HepG2 (cell line): ENCODE results near the gene CHRNG. TPM values are rescaled to one million over a fixed set of nuclear protein-coding genes. Genes with fewer than 3 reads are reported as not detected.

ENCODE experiments used
- ATAC-seq: fragments of 200-7000 bp; cut with Tn5 transposase; 3 replicates; pipeline ENCODE4 v1.9.1; 2020; ENCODE audit warnings: mild to moderate bottlenecking, moderate library complexity
- BruUV-seq: library from RNA; stranded (reverse); fragments of 400-500 nt; replicated peaks from 2 replicates; lab custom pipeline; 2021; lab: Mats Ljungman, UMichigan
- CTCF ChIA-PET: fragments of 300-600 bp; formaldehyde crosslinking; extraction: SDS; loops from one replicate; lab custom pipeline; 2021; ENCODE audit warnings: low total read pairs, inconsistent platforms, low intra/inter-chr PET ratio; lab: Yijun Ruan, JAX
- POLR2A ChIA-PET: fragments of 350-600 bp; sonication (Branson Sonifier 250); formaldehyde crosslinking; loops from one replicate; lab custom pipeline; 2020; ENCODE audit warnings: antibody characterized with exemption, inconsistent platforms; lab: Yijun Ruan, JAX
- DNase-seq: peaks from one replicate; pipeline ENCODE4 v3.0.0-alpha.2; 2015; ENCODE audit warnings: low spot score
- FAIRE-seq: peaks from 3 replicates; lab custom pipeline; 2011; peaks lifted over from hg19 to GRCh38; lab: Jason Lieb, UNC
- H2AFZ ChIP-seq: one replicate; pipeline ENCODE4 v1.6.1; 2011; ENCODE audit warnings: low read length, inconsistent platforms
- H3K27ac ChIP-seq: fragments of 300-600 bp; 3 replicates; pipeline ENCODE4 v1.8.0; 2011; ENCODE audit warnings: mixed run types, mild to moderate bottlenecking, mixed read lengths, low read length, inconsistent platforms; ENCODE audit not compliant: insufficient read depth; ENCODE audit errors: extremely low read length
- H3K27me3 ChIP-seq, 2 experiments: fragments of 200-600 bp in 1 of 2; 2 replicates in 1 of 2; 3 replicates in 1 of 2; pipeline versions ENCODE4 v1.6.0 to v1.8.0; 2011; ENCODE audit warnings: low read length in 2 of 2, mild to moderate bottlenecking in 2 of 2, moderate library complexity in 2 of 2, inconsistent platforms in 1 of 2; ENCODE audit not compliant: insufficient read depth in 2 of 2, control insufficient read depth in 1 of 2
- H3K36me3 ChIP-seq, 2 experiments: fragments of 200-600 bp in 1 of 2; replicated peaks in 1 of 2; 2 replicates in 1 of 2; 3 replicates in 1 of 2; pipeline versions ENCODE4 v1.5.1 to v1.8.0; 2011; ENCODE audit warnings: low read length in 2 of 2, inconsistent platforms in 1 of 2; ENCODE audit not compliant: insufficient read depth in 2 of 2, control insufficient read depth in 1 of 2
- H3K4me1 ChIP-seq: 2 replicates; pipeline ENCODE4 v1.5.1; 2012; ENCODE audit warnings: low read length, inconsistent platforms; ENCODE audit not compliant: insufficient read depth
- H3K4me2 ChIP-seq: 2 replicates; pipeline ENCODE4 v1.6.0; 2011; ENCODE audit warnings: low read depth, low read length, inconsistent platforms
- H3K4me3 ChIP-seq, 3 experiments: fragments of 200-600 bp in 1 of 3; sonication (generic), shearing (Covaris generic) in 1 of 3; replicated peaks in 1 of 3; 2 replicates each; pipeline ENCODE4 v1.5.1; 2011 to 2016; ENCODE audit warnings: low read length in 3 of 3, inconsistent platforms in 2 of 3, low read depth in 2 of 3, mild to moderate bottlenecking in 2 of 3, control low read depth in 1 of 3, mixed read lengths in 1 of 3; ENCODE audit not compliant: insufficient read depth in 1 of 3
- H3K79me2 ChIP-seq: one replicate; pipeline ENCODE4 v1.6.1; 2011; ENCODE audit warnings: low read length, inconsistent platforms; ENCODE audit not compliant: insufficient read depth
- H3K9ac ChIP-seq: 2 replicates; pipeline ENCODE4 v1.6.0; 2011; ENCODE audit warnings: mild to moderate bottlenecking, low read depth, low read length, inconsistent platforms; ENCODE audit not compliant: insufficient read depth
- H3K9me3 ChIP-seq: 2 replicates; pipeline ENCODE4 v1.5.1; 2012; ENCODE audit warnings: mild to moderate bottlenecking, low read length
- H4K20me1 ChIP-seq: 2 replicates; pipeline ENCODE4 v1.6.0; 2011; ENCODE audit warnings: inconsistent platforms, mild to moderate bottlenecking, low read length, moderate library complexity; ENCODE audit not compliant: insufficient read depth
- BRD4 ChIP-seq: sonication (generic); formaldehyde crosslinking; IDR thresholded peaks from 2 replicates; pipeline ENCODE4 v1.4.0; 2020; ENCODE audit warnings: missing genetic modification reagents
- CBFB ChIP-seq: sonication (generic); formaldehyde crosslinking; IDR thresholded peaks from 2 replicates; pipeline ENCODE4 v1.4.0; 2020; ENCODE audit warnings: missing genetic modification reagents
- ELF3 ChIP-seq: IDR thresholded peaks from 2 replicates; pipeline ENCODE4 v1.6.1; 2016; ENCODE audit warnings: missing genetic modification reagents, missing compliant biosample characterization
- MAFF ChIP-seq: IDR thresholded peaks from 2 replicates; pipeline ENCODE4 v1.6.1; 2011; ENCODE audit warnings: low read depth, low read length, improper control_type of control experiment
- PHF5A ChIP-seq: IDR thresholded peaks from one replicate; pipeline ENCODE4 v1.6.1; 2018; ENCODE audit warnings: low read depth, missing genetic modification reagents; ENCODE audit not compliant: unreplicated experiment
- RBFOX2 ChIP-seq: fragments of 200-400 bp; formaldehyde crosslinking; IDR thresholded peaks from 2 replicates; pipeline ENCODE4 v1.6.1; 2017; ENCODE audit warnings: low read depth, mild to moderate bottlenecking, low read length
- THAP8 ChIP-seq: sonication (generic); formaldehyde crosslinking; IDR thresholded peaks from 2 replicates; pipeline ENCODE4 v1.5.1; 2020; ENCODE audit warnings: missing genetic modification reagents, mild to moderate bottlenecking, borderline replicate concordance
- TRIM22 ChIP-seq: fragments of 450-650 bp; IDR thresholded peaks from 2 replicates; pipeline ENCODE4 v1.6.1; 2017
- ZMYM3 ChIP-seq: sonication (generic); formaldehyde crosslinking; IDR thresholded peaks from 2 replicates; pipeline ENCODE4 v1.5.1; 2020; ENCODE audit warnings: mild to moderate bottlenecking, missing genetic modification reagents
- ZNF687 ChIP-seq: sonication (generic); formaldehyde crosslinking; IDR thresholded peaks from 2 replicates; pipeline ENCODE4 v1.5.1; 2020; ENCODE audit warnings: mild to moderate bottlenecking, missing genetic modification reagents, moderate library complexity
- ZNF691 ChIP-seq: sonication (generic); formaldehyde crosslinking; IDR thresholded peaks from 2 replicates; pipeline ENCODE4 v1.4.0; 2020; ENCODE audit warnings: missing genetic modification reagents, low read depth, mild to moderate bottlenecking, borderline replicate concordance
- WGBS: methylation state at CpG from one replicate; pipeline ENCODE4 v1.1.6; 2017; ENCODE audit warnings: low lambda C conversion rate; 5-methylcytosine and 5-hydroxymethylcytosine counted together
- in situ Hi-C: cut with HindIII; loops from 2 replicates; pipeline ENCODE4 v1.10.0; 2017; ENCODE audit warnings: low pct_unique_long_range_greater_than_20kb; ENCODE audit not compliant: extremely low pct_ligation_motif_present
- intact Hi-C: fragments of 100-400 bp; cut with micrococcal nuclease; formaldehyde crosslinking; loops from one replicate; pipeline ENCODE4 v1.10.0; 2022; ENCODE audit not compliant: unreplicated experiment
- polyA plus RNA-seq, 8 experiments: library from polyadenylated mRNA; depleted of rRNA in 3 of 8; stranded (reverse) in 7 of 8; unstranded in 1 of 8; fragments of >200 nt; fragmentation: Illumina TruSeq in 4 of 8; extraction: Trizol in 4 of 8; gene quantifications; 2 replicates each; pipeline versions ENCODE4 v1.2.1 to v1.2.3, GENCODE V29; 2011 to 2016; ENCODE audit warnings: low read depth in 4 of 8, missing spikeins in 1 of 8, mixed read lengths in 1 of 8; ENCODE audit not compliant: insufficient read depth in 1 of 8
- total RNA-seq, 5 experiments: library from RNA; depleted of rRNA; stranded (reverse); fragments of >200 nt; fragmentation: Illumina TruSeq; extraction: Trizol; gene quantifications; 2 replicates each; pipeline ENCODE4 v1.2.3, GENCODE V29; 2016; ENCODE audit warnings: low read depth in 1 of 5

Gene CHRNG
- total and polyA plus RNA-seq, 2 of the 13 experiments (the other 11 are each of a cell fraction or from before 2014, with no cell fraction given): not detected

- FAIRE-seq (no peak), ATAC-seq (no peak)
- no peaks in the 10 kb centered on the region for H4K20me1 ChIP-seq
- no peak overlapping the region for H2AFZ ChIP-seq
- peaks cover 28 to 80% of the 10 kb centered on the region in 2 experiments; a peak in 4 of 5 replicates for H3K27me3 ChIP-seq
- H3K4me2 ChIP-seq: no peak overlapping the region
- intact Hi-C loops: loop anchor here (10.0 kb wide), 1 partner anchor 623 kb away; no protein-coding TSS in a partner anchor
- H3K9ac ChIP-seq: no peak overlapping the region
- CTCF ChIA-PET: no interaction called here
- no peaks in the 10 kb centered on the region for H3K36me3 ChIP-seq
- WGBS: 20% methylated on average over 6 of the region's 6 CpGs
- no peaks in the 10 kb centered on the region for H3K79me2 ChIP-seq
- peaks cover 36% of the 10 kb centered on the region for H3K4me1 ChIP-seq
- no peaks in the 10 kb centered on the region for H3K9me3 ChIP-seq
- no TSS peak for BruUV-seq
- no peak for TF ChIP-seq ZNF687 (CRISPR knock-in tag)
- no peak for TF ChIP-seq PHF5A (CRISPR knock-in tag)
- TF ChIP-seq ELF3 (CRISPR knock-in tag): no peak
- no peak for TF ChIP-seq CBFB (CRISPR knock-in tag)
- TF ChIP-seq RBFOX2: no peak
- no peak for TF ChIP-seq BRD4
- TF ChIP-seq MAFF: no peak
- no peak for TF ChIP-seq TRIM22
- peak; percentile 91 for TF ChIP-seq ZMYM3 (CRISPR knock-in tag)
- TF ChIP-seq THAP8 (CRISPR knock-in tag): no peak
- 0 out of 2 replicates have a peak, but pooled peaks have one; percentile 54 for TF ChIP-seq ZNF691
- TF ChIP-seq, all 625 proteins: peak for 2
- POLR2A ChIA-PET: no interaction called here
- Histone ChIP-seq H3K4me3 (no peak overlapping the region), H3K27ac (no peak overlapping the region)
- in situ Hi-C loops: no loop called here
- DNase-seq: no peak
These were observed 11.5 kb upstream of the CHRNG start for GRCh38 chr2:232527905-232528470.
